ENCODE results near the gene HBB.
"Not testable (repeated sequence)": the region's sequence is repeated elsewhere in the genome, so short reads cannot be mapped to it uniquely, and the experiment has no call there.

- TF ChIP-seq CTCF (IDR thresholded peaks at IDR 0.05; ENCODE audit: insufficient read depth, low read length); POLR2AphosphoS5 (IDR thresholded peaks at IDR 0.05; ENCODE audit: low read depth); REST (IDR thresholded peaks at IDR 0.05; ENCODE audit: insufficient replicate concordance, low read depth); GABPA (IDR thresholded peaks at IDR 0.05; ENCODE audit: low read depth); SPI1 (IDR thresholded peaks at IDR 0.05; ENCODE audit: borderline replicate concordance, low read depth): not testable (repeated sequence)
Measured at GRCh38 chr11:5248498-5248897, 21.6 kb upstream of the HBB start.
